Loucy (cell line): ENCODE measurements around the gene PLCH1.

Experiments
- H2AFZ ChIP-seq: fragments of 200-600 bp; sonication (generic); 2 replicates; pipeline ENCODE4 v1.6.0; 2016; ENCODE audit warnings: antibody characterized with exemption, mild to moderate bottlenecking, low read length, moderate library complexity
- H3F3A ChIP-seq: fragments of 200-600 bp; 2 replicates; pipeline ENCODE4 v1.6.0; 2016; ENCODE audit warnings: antibody characterized with exemption, low read depth, mild to moderate bottlenecking
- H3K27me3 ChIP-seq: fragments of 200-600 bp; sonication (generic); 2 replicates; pipeline ENCODE4 v1.6.1; 2014; ENCODE audit warnings: low read length, mild to moderate bottlenecking; ENCODE audit not compliant: insufficient read depth, poor library complexity, severe bottlenecking
- H3K36me3 ChIP-seq: fragments of 200-600 bp; sonication (generic); 2 replicates; pipeline ENCODE4 v1.6.1; 2016; ENCODE audit warnings: low read length; ENCODE audit not compliant: insufficient read depth
- H3K4me1 ChIP-seq: fragments of 200-600 bp; sonication (generic); 2 replicates; pipeline ENCODE4 v1.5.1; 2014; ENCODE audit warnings: low read length, mild to moderate bottlenecking; ENCODE audit not compliant: insufficient read depth, poor library complexity, severe bottlenecking
- H3K4me2 ChIP-seq: fragments of 200-600 bp; sonication (generic); 2 replicates; pipeline ENCODE4 v1.6.0; 2014; ENCODE audit warnings: antibody characterized with exemption, low read length, low read depth, mild to moderate bottlenecking; ENCODE audit not compliant: poor library complexity, severe bottlenecking
- H3K4me3 ChIP-seq: fragments of 200-600 bp; sonication (generic); 2 replicates; pipeline ENCODE4 v1.5.1; 2014; ENCODE audit warnings: low read length, mild to moderate bottlenecking, mixed read lengths; ENCODE audit not compliant: poor library complexity, severe bottlenecking
- H3K79me2 ChIP-seq: fragments of 200-600 bp; sonication (generic); 2 replicates; pipeline ENCODE4 v1.6.1; 2014; ENCODE audit warnings: low read length; ENCODE audit not compliant: insufficient read depth
- H3K9ac ChIP-seq: fragments of 200-600 bp; sonication (generic); 2 replicates; pipeline ENCODE4 v1.6.0; 2014; ENCODE audit warnings: mild to moderate bottlenecking, low read depth, low read length, moderate library complexity; ENCODE audit not compliant: poor library complexity, severe bottlenecking
- H3K9me2 ChIP-seq: fragments of 200-600 bp; sonication (generic); replicated peaks from 2 replicates; pipeline ENCODE4 v1.6.1; 2016; ENCODE audit warnings: low read depth, low read length, mixed read lengths
- H3K9me3 ChIP-seq: fragments of 200-600 bp; sonication (generic); 2 replicates; pipeline ENCODE4 v1.6.1; 2014; ENCODE audit warnings: mild to moderate bottlenecking, antibody characterized with exemption, low read length, low read depth; ENCODE audit not compliant: insufficient read depth
- H4K20me1 ChIP-seq: fragments of 200-600 bp; sonication (generic); 2 replicates; pipeline ENCODE4 v1.6.0; 2014; ENCODE audit warnings: antibody characterized with exemption, low read length, mild to moderate bottlenecking; ENCODE audit not compliant: insufficient read depth, poor library complexity, severe bottlenecking
- CTCF ChIP-seq: fragments of 200-600 bp; sonication (generic); conservative IDR thresholded peaks from 2 replicates; pipeline ENCODE4 v1.5.1; 2014; ENCODE audit warnings: mild to moderate bottlenecking, antibody characterized with exemption, low read length
- EZH2phosphoT487 ChIP-seq: fragments of 200-600 bp; IDR thresholded peaks from 2 replicates; pipeline ENCODE4 v1.6.1; 2018; ENCODE audit warnings: antibody characterized with exemption, mild to moderate bottlenecking, moderate library complexity, borderline replicate concordance

PLCH1 gene

GRCh38 chr3:155611456-155611855 is 133.4 kb downstream of the PLCH1 start:
- Histone ChIP-seq H3K9me3 (no peaks in the 10 kb centered on the region; the same call in 1 of the 2 replicates), H3K27me3 (no peaks in the 10 kb centered on the region), H4K20me1 (no peaks in the 10 kb centered on the region), H3K4me3 (no peak overlapping the region), H3K36me3 (no peaks in the 10 kb centered on the region), H3K9ac (no peak overlapping the region), H3K4me2 (no peak overlapping the region), H3K4me1 (peaks cover 7% of the 10 kb centered on the region), H3K9me2 (no peaks in the 10 kb centered on the region), H2AFZ (no peak overlapping the region), H3F3A (no peaks in the 10 kb centered on the region), H3K79me2 (no peaks in the 10 kb centered on the region)
- no peak for TF ChIP-seq CTCF
- TF ChIP-seq EZH2phosphoT487: no peak

DNA sequence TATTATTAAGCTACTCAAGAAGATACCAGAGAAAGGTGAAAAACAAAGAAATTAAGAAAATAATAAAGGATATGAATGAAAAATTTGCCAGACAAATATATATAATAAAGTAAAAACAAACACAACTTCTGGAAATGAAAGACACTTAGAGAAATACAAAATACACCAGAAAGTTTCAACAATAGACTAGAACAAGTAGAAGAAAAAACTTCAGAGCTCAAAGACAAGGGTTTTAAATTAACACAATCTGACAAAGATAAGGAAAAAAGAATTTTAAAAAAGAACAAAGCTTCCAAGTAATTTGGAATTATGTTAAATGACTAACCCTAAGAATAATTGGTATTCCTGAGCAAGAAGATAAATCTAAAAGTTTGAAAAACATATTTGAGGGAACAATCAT is 135.3 kb downstream of the PLCH1 start:
- Histone ChIP-seq H3K4me3 (no peak overlapping the region), H3K4me1 (peaks cover 21% of the 10 kb centered on the region), H3K79me2 (no peaks in the 10 kb centered on the region), H3K9me2 (no peaks in the 10 kb centered on the region), H3F3A (no peaks in the 10 kb centered on the region), H3K4me2 (no peak overlapping the region), H3K9ac (no peak overlapping the region), H3K27me3 (no peaks in the 10 kb centered on the region), H3K36me3 (no peaks in the 10 kb centered on the region), H2AFZ (no peak overlapping the region), H3K9me3 (no peaks in the 10 kb centered on the region; the same call in 1 of the 2 replicates), H4K20me1 (no peaks in the 10 kb centered on the region)
- TF ChIP-seq EZH2phosphoT487 (no peak), CTCF (no peak)

GRCh38 chr3:155608228-155608920 is 136.5 kb downstream of the PLCH1 start:
- Histone ChIP-seq H4K20me1 (no peaks in the 10 kb centered on the region), H3K9me3 (no peaks in the 10 kb centered on the region; the same call in 1 of the 2 replicates), H3K4me2 (no peak overlapping the region), H3K27me3 (no peaks in the 10 kb centered on the region), H3K36me3 (no peaks in the 10 kb centered on the region), H2AFZ (no peak overlapping the region), H3K4me1 (peaks cover 25% of the 10 kb centered on the region), H3K79me2 (no peaks in the 10 kb centered on the region), H3K9me2 (no peaks in the 10 kb centered on the region), H3F3A (no peaks in the 10 kb centered on the region), H3K4me3 (no peak overlapping the region), H3K9ac (no peak overlapping the region)
- TF ChIP-seq EZH2phosphoT487: no peak
- no peak for TF ChIP-seq CTCF
